ENCODE data around the gene MRPL55.

Gene MRPL55

GRCh38 chr1:228070851-228071250 is 38.2 kb downstream of the MRPL55 start:
- no peak for DNase-seq (ENCODE audit: low read depth)

- no peak for DNase-seq (ENCODE audit: low read depth)
Measured at GRCh38 chr1:228070173-228070572, 38.9 kb downstream of the MRPL55 start.

- DNase-seq (ENCODE audit: low read depth), result no peak
Measured at GRCh38 chr1:228068359-228068758, 40.7 kb downstream of the MRPL55 start.

- DNase-seq (ENCODE audit: low read depth), result no peak
Measured at GRCh38 chr1:228066891-228067654, 42.0 kb downstream of the MRPL55 start.

GRCh38 chr1:228066416-228066815 is 42.7 kb downstream of the MRPL55 start:
- DNase-seq (ENCODE audit: low read depth), result no peak

- no peak for DNase-seq (ENCODE audit: low read depth)
Measured at GRCh38 chr1:228065543-228066347, 43.4 kb downstream of the MRPL55 start.

- DNase-seq (ENCODE audit: low read depth), result no peak
Measured at GRCh38 chr1:228064741-228065542, 44.2 kb downstream of the MRPL55 start.

GRCh38 chr1:228064296-228064695 is 44.8 kb downstream of the MRPL55 start:
- DNase-seq (ENCODE audit: low read depth), result no peak

- no peak for DNase-seq (ENCODE audit: low read depth)
Measured at GRCh38 chr1:228063251-228064191, 45.6 kb downstream of the MRPL55 start.

GRCh38 chr1:228062812-228063211 is 46.3 kb downstream of the MRPL55 start:
- DNase-seq (ENCODE audit: low read depth), result no peak

- DNase-seq (ENCODE audit: low read depth), result no peak
Measured at GRCh38 chr1:228062085-228062791, 46.9 kb downstream of the MRPL55 start.

- no peak for DNase-seq (ENCODE audit: low read depth)
Measured at GRCh38 chr1:228061411-228062084, 47.6 kb downstream of the MRPL55 start.

- DNase-seq (ENCODE audit: low read depth), result no peak
Measured at GRCh38 chr1:228060458-228061190, 48.5 kb downstream of the MRPL55 start.

GRCh38 chr1:228059634-228060457 is 49.3 kb downstream of the MRPL55 start:
- no peak for DNase-seq (ENCODE audit: low read depth)

GRCh38 chr1:228058949-228059633 is 50.0 kb downstream of the MRPL55 start:
- DNase-seq (ENCODE audit: low read depth), result no peak

- no peak for DNase-seq (ENCODE audit: low read depth)
Measured at GRCh38 chr1:228058172-228058948, 50.7 kb downstream of the MRPL55 start.

Data from HS-5 (cell line).